Measurements from ENCODE around the gene ATP2B1.

DNA sequence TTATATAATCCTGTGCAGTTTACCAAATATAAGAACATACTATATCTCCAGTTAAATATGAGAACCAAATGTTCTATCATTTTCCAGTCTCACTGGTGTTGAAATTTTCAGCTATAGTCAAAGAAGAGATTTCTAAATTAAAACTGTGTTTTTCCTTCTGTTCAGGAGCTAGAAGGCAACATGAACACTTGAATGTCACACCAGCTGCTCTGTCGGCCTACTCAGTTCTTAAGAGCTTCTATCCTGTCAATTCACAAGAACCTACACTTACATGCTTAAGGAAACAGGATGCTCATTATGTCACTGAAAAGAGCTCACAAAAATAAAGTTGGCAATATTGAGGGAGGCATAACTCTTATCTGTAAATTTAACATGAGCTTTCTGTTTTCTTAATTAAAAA is 43.1 kb downstream of the ATP2B1 start:
- TF ChIP-seq, protein P1, sequence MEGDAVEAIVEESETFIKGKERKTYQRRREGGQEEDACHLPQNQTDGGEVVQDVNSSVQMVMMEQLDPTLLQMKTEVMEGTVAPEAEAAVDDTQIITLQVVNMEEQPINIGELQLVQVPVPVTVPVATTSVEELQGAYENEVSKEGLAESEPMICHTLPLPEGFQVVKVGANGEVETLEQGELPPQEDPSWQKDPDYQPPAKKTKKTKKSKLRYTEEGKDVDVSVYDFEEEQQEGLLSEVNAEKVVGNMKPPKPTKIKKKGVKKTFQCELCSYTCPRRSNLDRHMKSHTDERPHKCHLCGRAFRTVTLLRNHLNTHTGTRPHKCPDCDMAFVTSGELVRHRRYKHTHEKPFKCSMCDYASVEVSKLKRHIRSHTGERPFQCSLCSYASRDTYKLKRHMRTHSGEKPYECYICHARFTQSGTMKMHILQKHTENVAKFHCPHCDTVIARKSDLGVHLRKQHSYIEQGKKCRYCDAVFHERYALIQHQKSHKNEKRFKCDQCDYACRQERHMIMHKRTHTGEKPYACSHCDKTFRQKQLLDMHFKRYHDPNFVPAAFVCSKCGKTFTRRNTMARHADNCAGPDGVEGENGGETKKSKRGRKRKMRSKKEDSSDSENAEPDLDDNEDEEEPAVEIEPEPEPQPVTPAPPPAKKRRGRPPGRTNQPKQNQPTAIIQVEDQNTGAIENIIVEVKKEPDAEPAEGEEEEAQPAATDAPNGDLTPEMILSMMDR (IDR thresholded peaks at IDR 0.05; ENCODE audit: low read depth, low read length, poor library complexity, severe bottlenecking) = no peak
- TF ChIP-seq EZH2phosphoT487 (IDR thresholded peaks at IDR 0.05; ENCODE audit: borderline replicate concordance, low read length) = no peak
